AG08396 (cell line): ENCODE measurements around the gene TTC12.

Experiments
- DNase-seq: peaks from one replicate; pipeline ENCODE4 v3.0.0; 2012; ENCODE audit warnings: low spot score, mixed read lengths

Gene TTC12, protein sequence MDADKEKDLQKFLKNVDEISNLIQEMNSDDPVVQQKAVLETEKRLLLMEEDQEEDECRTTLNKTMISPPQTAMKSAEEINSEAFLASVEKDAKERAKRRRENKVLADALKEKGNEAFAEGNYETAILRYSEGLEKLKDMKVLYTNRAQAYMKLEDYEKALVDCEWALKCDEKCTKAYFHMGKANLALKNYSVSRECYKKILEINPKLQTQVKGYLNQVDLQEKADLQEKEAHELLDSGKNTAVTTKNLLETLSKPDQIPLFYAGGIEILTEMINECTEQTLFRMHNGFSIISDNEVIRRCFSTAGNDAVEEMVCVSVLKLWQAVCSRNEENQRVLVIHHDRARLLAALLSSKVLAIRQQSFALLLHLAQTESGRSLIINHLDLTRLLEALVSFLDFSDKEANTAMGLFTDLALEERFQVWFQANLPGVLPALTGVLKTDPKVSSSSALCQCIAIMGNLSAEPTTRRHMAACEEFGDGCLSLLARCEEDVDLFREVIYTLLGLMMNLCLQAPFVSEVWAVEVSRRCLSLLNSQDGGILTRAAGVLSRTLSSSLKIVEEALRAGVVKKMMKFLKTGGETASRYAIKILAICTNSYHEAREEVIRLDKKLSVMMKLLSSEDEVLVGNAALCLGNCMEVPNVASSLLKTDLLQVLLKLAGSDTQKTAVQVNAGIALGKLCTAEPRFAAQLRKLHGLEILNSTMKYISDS

GRCh38 chr11:113314389-113315301 is at the start of gene TTC12:
TSS of gene TTC12 (plus strand) at chr11:113314583. CDS start at chr11:113316258, 1,675 bp downstream.
- DNase-seq: peak; percentile 95

GRCh38 chr11:113265362-113265761 is 49.0 kb upstream of the TTC12 start:
- no peak for DNase-seq

- no peak for DNase-seq
These were observed 46.9 kb upstream of the TTC12 start for GRCh38 chr11:113267493-113267892.

DNA sequence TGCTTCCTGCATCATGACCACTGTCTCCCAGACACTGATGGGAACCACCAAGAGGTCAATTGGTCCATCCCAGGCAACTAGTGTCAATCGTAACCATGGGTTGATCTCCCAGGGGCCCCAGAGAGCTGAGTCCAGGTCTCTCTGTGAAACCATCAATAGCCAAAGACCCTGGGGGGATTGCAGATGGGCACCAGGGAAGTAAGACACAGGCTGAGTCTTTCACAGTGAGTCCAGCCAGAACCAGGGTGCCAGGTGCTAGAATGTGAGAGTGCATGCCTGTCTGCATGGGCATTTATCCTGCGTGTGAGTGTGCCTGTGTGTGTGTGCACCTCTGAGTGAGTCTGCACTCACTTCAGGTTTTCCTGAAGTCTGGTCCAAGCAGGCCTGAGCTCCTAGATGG is 45.3 kb upstream of the TTC12 start:
- DNase-seq: no peak

DNA sequence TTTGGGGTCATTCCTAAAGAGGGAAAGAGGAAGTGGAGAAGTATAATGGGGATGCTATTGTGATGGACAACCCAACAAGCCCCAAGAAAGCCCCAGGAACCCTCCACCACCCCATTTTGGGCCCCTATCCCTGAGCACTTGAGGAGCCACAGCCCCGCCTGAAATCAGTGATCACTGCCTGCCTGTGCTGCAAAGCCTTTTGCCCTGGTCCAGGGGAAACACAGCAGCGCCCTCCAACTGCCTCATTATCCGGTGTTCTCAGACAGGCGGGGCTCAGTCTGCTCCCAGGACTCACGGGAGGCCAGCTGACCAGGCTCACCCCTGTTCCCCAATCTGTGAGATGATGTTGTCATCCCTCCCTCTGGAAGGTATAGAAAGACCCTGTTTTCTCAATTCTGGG is 44.7 kb upstream of the TTC12 start:
- no peak for DNase-seq

DNA sequence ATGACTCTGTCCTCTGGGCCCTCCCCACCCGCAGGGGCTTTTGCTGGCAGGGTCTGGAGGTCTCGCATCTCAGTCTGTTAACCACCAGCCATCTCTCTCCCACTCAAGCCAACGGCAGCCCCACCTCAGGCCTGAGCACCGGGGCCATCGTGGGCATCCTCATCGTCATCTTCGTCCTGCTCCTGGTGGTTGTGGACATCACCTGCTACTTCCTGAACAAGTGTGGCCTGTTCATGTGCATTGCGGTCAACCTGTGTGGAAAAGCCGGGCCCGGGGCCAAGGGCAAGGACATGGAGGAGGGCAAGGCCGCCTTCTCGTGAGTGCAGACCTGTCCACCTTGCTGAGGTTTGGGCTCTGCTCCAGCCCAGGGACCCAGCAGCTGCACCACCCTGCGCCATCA is 44.3 kb upstream of the TTC12 start:
- no peak for DNase-seq

GRCh38 chr11:113271551-113272245 is 42.7 kb upstream of the TTC12 start:
- DNase-seq: no peak

GRCh38 chr11:113272281-113272680 is 42.1 kb upstream of the TTC12 start:
- DNase-seq: no peak

DNA sequence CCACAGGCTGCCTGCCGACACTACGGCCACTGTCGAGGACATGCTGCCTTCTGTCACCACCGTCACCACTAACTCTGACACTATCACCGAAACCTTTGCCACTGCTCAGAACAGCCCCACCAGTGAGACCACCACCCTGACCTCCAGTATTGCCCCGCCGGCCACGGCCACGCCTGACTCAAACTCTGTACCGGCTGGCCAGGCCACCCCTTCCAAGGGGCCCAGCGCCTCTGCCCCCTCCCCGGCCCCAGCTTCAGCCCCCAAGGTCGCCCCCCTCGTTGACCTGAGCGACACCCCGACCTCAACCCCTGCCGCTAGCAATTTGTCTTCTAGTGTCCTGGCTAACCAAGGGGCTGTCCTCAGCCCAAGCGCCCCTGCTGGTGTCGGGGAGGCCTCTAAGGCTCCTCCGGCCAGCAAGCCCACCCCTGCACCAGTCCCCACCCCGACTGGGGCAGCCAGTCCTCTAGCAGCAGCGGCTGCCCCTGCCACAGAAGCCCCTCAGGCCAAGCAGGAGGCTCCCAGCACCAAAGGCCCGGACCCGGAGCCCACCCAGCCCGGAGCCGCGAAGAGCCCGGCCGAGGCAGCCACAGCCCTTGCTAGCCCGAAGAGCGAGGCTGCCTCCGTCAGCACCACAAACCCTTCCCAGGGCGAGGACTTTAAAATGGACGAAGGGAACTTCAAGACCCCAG is 41.3 kb upstream of the TTC12 start:
- no peak for DNase-seq

DNA sequence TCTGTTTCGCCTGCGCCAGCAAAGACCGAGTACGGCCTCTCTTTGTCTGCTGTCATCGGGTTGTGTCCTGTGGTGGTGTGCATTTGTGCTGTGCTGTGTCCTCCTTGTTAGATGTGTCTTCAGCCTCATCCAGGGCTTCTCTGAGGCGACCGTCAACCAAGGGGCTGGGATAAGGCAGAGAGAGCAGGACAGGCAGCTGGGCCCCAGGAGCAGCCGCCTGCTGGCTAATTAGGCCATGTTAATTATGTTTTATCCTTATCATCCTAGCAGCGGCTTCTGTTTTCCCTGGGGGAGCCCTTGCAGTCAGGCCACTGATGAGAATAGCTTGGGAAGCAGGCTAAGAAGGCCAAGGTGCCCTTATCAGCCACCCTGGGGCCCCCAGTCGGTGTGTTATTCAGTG is 40.7 kb upstream of the TTC12 start:
- DNase-seq: no peak

GRCh38 chr11:113274713-113275582 is 39.4 kb upstream of the TTC12 start:
- no peak for DNase-seq

GRCh38 chr11:113275602-113276001 is 38.8 kb upstream of the TTC12 start:
- DNase-seq: no peak

- DNase-seq: no peak
These were observed 37.9 kb upstream of the TTC12 start for GRCh38 chr11:113276466-113276865.

- no peak for DNase-seq
These were observed 36.5 kb upstream of the TTC12 start for GRCh38 chr11:113277907-113278306.

DNA sequence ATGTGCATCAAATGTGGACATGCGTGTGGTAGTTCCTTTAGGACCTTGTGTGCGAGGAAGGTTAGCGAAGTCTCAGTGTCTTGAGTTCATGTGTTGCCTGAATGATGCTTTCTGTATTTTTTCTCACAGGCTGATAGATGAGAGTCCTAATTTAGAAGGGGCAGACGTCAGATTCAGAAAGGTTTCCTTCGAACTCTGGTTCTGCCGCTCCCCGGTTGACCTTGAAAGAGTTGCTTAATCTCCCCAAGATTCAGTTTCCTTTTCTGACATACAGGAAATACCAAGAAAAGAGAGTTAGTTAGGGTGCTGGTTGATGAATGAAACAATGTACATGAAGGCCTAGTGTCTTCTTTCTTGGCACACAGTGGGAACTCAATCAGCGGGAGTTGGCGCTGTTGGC is 35.9 kb upstream of the TTC12 start:
- no peak for DNase-seq

- DNase-seq: no peak
These were observed 35.5 kb upstream of the TTC12 start for GRCh38 chr11:113278925-113279324.

GRCh38 chr11:113279591-113279990 is 34.8 kb upstream of the TTC12 start:
- no peak for DNase-seq

DNA sequence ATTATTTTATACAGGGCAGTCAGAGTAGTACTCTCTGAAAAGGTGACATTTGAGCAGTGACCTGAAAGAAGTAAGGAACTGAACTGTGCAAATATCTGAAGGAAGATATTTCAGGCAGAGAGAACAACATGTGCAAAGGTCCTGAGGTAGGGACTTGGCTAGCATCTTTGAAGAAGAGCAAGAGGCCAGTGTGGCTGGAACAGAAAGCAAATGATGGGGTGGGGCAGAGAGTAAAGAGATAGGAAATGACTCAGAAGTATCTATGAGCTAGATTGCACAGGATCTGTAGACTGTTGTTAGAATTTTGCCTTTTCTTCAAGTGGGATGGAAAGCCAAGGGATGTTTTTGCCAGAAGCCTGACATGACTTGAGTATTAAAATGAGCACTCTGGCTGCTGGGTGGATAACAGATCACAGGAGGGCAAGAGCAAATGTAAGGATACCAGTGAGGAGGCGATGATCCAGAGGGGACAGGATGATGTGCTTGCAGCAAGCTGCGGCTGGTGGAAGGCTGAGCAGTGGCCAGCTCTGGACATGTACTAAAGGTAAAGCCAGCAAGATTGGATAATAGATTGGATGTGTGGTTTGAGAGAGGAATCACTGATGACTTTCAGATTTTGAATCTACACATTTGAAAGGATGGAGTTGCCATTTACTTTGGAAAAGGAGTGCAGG is 33.2 kb upstream of the TTC12 start:
- no peak for DNase-seq

GRCh38 chr11:113282898-113283437 is 31.4 kb upstream of the TTC12 start:
- no peak for DNase-seq
